Type B pancreatic cell (in vitro differentiated cells): Measurements from ENCODE around the gene AASDH. TPM values are rescaled to one million over a fixed set of nuclear protein-coding genes. Genes with fewer than 3 reads are reported as not detected.

Experiments
- DNase-seq: peaks from one replicate; pipeline ENCODE4 v3.0.0; 2021; ENCODE audit warnings: mixed read lengths; ENCODE audit not compliant: unreplicated experiment; ENCODE audit errors: extremely low spot score
- H3K27ac Mint-ChIP-seq: 2 replicates; pipeline ENCODE4 v1.8.0; 2021; ENCODE audit warnings: mild to moderate bottlenecking, mixed read lengths
- H3K27me3 Mint-ChIP-seq: 2 replicates; pipeline ENCODE4 v1.8.0; 2021; ENCODE audit warnings: mixed read lengths
- H3K36me3 Mint-ChIP-seq: 2 replicates; pipeline ENCODE4 v1.8.0; 2021; ENCODE audit warnings: mixed read lengths
- H3K4me1 Mint-ChIP-seq: one replicate; pipeline ENCODE4 v1.8.0; 2021; ENCODE audit warnings: mixed read lengths; ENCODE audit not compliant: unreplicated experiment
- H3K4me3 Mint-ChIP-seq: 2 replicates; pipeline ENCODE4 v1.8.0; 2021; ENCODE audit warnings: mild to moderate bottlenecking, mixed read lengths
- H3K9me3 Mint-ChIP-seq: 2 replicates; pipeline ENCODE4 v1.8.0; 2021; ENCODE audit warnings: mixed read lengths
- total RNA-seq: library from RNA; stranded (reverse); gene quantifications from 2 replicates; pipeline ENCODE4 v1.2.1, GENCODE V29; 2021; ENCODE audit warnings: low replicate concordance
- TF ChIP-seq, protein P1 (sequence below): fragments of 200-600 bp; sonication (generic); conservative IDR thresholded peaks from 2 replicates; pipeline ENCODE4 v1.5.0; 2021; ENCODE audit warnings: antibody characterized with exemption, mild to moderate bottlenecking

The AASDH gene
- total RNA-seq, 1 donor from 2014 or later, result 19.2 TPM

DNA sequence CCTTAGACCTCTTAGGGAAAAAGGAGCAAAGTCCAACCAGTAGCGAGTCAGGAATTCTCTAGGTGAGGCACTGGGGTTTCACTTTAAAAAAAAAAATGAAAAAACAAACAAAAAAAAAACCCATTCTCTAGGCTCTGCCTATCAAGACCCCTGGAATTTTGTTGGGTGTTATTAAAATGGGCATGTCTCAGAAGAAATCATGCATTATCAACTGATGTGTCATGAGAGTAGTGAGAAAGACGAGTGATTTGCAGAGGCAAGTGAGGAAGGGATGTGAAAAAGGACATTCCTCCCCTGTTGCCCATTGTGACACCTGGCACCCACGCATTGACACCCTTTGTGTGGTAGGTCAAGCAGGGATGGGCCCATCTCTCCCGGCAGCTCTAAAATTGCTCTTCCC is 78.9 kb downstream of the AASDH start:
- no peak overlapping the region for H3K4me3 Mint-ChIP-seq
- no peak overlapping the region for H3K27ac Mint-ChIP-seq
- H3K36me3 Mint-ChIP-seq, result peaks cover 22% of the 10 kb centered on the region
- H3K9me3 Mint-ChIP-seq, result no peaks in the 10 kb centered on the region
- TF ChIP-seq, protein P1, sequence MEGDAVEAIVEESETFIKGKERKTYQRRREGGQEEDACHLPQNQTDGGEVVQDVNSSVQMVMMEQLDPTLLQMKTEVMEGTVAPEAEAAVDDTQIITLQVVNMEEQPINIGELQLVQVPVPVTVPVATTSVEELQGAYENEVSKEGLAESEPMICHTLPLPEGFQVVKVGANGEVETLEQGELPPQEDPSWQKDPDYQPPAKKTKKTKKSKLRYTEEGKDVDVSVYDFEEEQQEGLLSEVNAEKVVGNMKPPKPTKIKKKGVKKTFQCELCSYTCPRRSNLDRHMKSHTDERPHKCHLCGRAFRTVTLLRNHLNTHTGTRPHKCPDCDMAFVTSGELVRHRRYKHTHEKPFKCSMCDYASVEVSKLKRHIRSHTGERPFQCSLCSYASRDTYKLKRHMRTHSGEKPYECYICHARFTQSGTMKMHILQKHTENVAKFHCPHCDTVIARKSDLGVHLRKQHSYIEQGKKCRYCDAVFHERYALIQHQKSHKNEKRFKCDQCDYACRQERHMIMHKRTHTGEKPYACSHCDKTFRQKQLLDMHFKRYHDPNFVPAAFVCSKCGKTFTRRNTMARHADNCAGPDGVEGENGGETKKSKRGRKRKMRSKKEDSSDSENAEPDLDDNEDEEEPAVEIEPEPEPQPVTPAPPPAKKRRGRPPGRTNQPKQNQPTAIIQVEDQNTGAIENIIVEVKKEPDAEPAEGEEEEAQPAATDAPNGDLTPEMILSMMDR, result no peak
- peaks cover 5% of the 10 kb centered on the region for H3K4me1 Mint-ChIP-seq
- no peak for DNase-seq
- no peaks in the 10 kb centered on the region for H3K27me3 Mint-ChIP-seq

DNA sequence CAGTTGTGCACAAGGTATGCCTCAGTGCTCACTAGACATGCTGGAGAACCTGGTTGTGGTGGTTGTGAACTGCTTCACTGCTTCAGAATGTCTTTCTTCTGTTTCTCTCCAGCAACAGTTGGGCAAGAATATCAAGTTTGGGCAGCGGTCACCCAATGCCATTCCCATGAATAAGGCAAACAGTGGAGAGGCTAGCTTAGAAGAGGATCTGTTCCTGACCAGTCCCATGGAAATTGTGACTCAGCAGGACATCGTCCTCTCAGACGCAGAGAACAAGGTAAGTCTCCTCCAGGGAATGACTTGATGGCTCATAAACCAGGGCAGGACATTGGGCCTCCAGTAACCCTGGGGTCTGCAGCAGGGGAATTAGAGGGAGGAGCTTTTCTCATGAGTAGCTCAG is 79.9 kb downstream of the AASDH start:
- no peaks in the 10 kb centered on the region for H3K9me3 Mint-ChIP-seq
- no peak for DNase-seq
- no peaks in the 10 kb centered on the region for H3K27me3 Mint-ChIP-seq
- H3K27ac Mint-ChIP-seq, result no peak overlapping the region
- peaks cover 18% of the 10 kb centered on the region for H3K36me3 Mint-ChIP-seq
- H3K4me1 Mint-ChIP-seq, result peaks cover 5% of the 10 kb centered on the region
- H3K4me3 Mint-ChIP-seq, result no peak overlapping the region
- TF ChIP-seq, protein P1, result no peak

DNA sequence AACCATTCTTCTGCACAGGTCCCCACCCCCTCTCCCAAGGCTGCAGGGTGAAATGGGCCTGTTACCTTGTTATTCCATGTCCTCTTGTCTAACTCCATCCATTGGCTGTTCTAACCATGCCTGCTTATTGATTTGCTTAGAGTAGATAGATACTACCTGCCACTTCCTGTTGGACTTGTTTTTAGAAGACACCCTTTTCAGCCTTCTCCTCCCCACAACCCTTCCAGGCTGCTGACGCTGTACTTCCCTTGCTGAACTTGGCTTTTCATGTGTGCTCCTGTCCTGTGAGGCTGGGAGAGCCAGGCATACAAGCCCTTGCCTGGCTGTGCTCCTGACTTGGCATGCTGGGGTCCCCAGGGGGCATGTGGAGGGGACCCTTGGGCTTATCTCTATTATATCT is 81.9 kb downstream of the AASDH start:
- Mint-ChIP-seq H3K4me1 (peaks cover 20% of the 10 kb centered on the region), H3K9me3 (no peaks in the 10 kb centered on the region), H3K27me3 (no peaks in the 10 kb centered on the region), H3K4me3 (no peak overlapping the region), H3K27ac (peak overlapping the region; percentile 44), H3K36me3 (peaks cover 18% of the 10 kb centered on the region)
- TF ChIP-seq, protein P1, result no peak
- DNase-seq, result no peak

DNA sequence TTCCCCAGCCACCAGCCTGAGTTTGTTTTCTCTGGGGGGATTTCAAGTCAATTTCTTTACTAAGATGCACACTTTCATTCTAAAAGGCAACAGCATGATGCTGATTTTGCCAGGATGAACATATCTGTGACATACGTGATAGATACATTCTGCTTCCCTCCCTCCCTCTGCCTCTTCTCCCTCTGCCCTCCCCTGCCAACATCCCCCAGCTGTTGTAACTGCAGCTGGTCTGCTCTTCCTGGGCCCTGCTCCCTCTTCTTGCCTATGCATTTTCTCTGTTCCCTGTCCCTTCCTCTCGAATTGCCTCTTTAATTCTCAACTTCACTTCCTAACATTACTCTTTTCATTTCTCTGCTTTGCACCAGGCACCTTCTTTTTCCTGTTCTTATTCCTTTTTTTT is 83.4 kb downstream of the AASDH start:
- no peak overlapping the region for H3K4me3 Mint-ChIP-seq
- H3K4me1 Mint-ChIP-seq, result peaks cover 20% of the 10 kb centered on the region
- TF ChIP-seq, protein P1, result no peak
- DNase-seq, result no peak
- no peaks in the 10 kb centered on the region for H3K9me3 Mint-ChIP-seq
- H3K36me3 Mint-ChIP-seq, result peaks cover 14% of the 10 kb centered on the region
- no peak overlapping the region for H3K27ac Mint-ChIP-seq
- no peaks in the 10 kb centered on the region for H3K27me3 Mint-ChIP-seq

DNA sequence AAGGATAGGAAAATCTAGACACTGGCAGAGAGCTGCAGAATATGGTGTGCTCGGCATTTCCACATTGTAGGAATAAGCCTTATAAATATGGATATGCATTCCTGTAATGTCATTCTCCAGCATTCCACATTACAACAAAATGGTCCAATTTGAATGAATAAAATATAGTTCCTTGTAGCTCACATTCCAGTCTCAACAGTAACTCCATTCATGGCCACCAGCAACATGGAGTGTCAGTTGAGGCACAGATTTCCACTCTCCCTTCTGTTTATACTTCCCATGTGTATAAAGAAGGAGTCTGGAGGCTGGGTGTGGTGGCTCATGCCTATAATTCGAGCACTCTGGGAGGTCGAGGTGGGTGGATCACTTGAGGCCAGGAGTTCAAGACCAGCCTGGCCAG is 84.5 kb downstream of the AASDH start:
- no peaks in the 10 kb centered on the region for H3K9me3 Mint-ChIP-seq
- TF ChIP-seq, protein P1, result no peak
- no peak overlapping the region for H3K27ac Mint-ChIP-seq
- H3K36me3 Mint-ChIP-seq, result peaks cover 4% of the 10 kb centered on the region
- DNase-seq, result no peak
- peaks cover 23% of the 10 kb centered on the region for H3K4me1 Mint-ChIP-seq
- H3K27me3 Mint-ChIP-seq, result no peaks in the 10 kb centered on the region
- no peak overlapping the region for H3K4me3 Mint-ChIP-seq

DNA sequence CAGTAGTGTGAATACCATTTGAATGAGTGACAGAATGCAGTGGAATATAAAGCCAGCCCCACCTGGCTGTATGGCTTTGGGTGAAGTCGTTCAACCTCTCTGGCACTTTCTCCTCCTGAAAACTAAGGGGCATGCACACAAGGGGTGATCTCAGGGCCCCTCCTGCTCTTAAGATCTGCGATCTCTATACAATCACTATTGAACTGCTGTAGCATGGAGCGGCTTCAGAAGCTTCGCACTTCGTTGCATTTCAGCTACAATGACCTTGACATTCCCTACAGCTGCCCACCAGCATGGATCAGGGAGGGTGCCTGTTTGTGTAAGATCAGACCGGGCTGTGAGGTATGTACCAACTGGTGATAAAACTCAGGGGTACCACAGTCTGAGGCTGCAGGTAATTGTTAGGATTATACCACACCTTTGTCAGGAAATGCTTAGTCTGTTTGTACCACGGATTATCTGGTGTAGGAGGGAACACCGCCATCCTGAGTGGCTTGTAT is 85.2 kb downstream of the AASDH start:
- TF ChIP-seq, protein P1, result no peak
- Mint-ChIP-seq H3K27me3 (no peaks in the 10 kb centered on the region), H3K9me3 (no peaks in the 10 kb centered on the region), H3K27ac (no peak overlapping the region), H3K36me3 (peaks cover 4% of the 10 kb centered on the region), H3K4me3 (no peak overlapping the region), H3K4me1 (peaks cover 25% of the 10 kb centered on the region)
- no peak for DNase-seq
